Measurements from ENCODE around the gene TEX50. TPM values are rescaled to one million over a fixed set of nuclear protein-coding genes. Genes with fewer than 3 reads are reported as not detected.
"Not testable (repeated sequence)": the region's sequence is repeated elsewhere in the genome, so short reads cannot be mapped to it uniquely, and the experiment has no call there.

The TEX50 gene
- total and polyA plus RNA-seq, 8 donors: not detected

DNA sequence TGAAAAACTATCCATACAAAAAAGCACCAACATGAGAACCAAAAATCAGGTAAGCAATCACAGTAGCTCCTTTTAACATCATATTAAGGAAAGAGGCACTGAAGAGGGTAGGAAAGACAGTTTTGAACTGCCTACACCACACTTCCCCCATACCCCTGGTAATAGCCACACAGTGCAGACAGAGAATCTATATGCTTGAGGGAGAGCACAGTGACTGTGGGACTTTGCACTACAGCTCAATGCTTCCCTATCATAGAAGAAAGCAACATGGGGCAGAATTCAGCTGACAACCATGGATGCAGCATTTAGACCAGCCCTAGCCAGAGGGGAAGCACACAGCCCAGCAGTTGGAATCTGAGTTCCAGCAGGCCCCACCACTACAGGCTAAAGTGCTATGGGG, 7.9 kb upstream of the TEX50 start:
- no peak overlapping the region for H3K27ac ChIP-seq
- H3K9me3 ChIP-seq: no peaks in the 10 kb centered on the region
- H3K27me3 ChIP-seq: no peaks in the 10 kb centered on the region
- intact Hi-C loops (cut with DNase I; ENCODE audit: low total_unique reads): no loop called here
- H3K36me3 ChIP-seq: no peaks in the 10 kb centered on the region
- DNase-seq: no peak
- TF ChIP-seq EP300 (IDR thresholded peaks at IDR 0.05) (no peak), POLR2A (IDR thresholded peaks at IDR 0.05) (no peak), POLR2AphosphoS5 (IDR thresholded peaks at IDR 0.05) (no peak), CTCF (IDR thresholded peaks at IDR 0.05) (no peak)
- no peak overlapping the region for H3K4me3 ChIP-seq
- H3K4me1 ChIP-seq: no peaks in the 10 kb centered on the region

GRCh38 chr1:173628888-173629287, 6.2 kb upstream of the TEX50 start:
- intact Hi-C loops (cut with DNase I; ENCODE audit: low total_unique reads): no loop called here
- no peaks in the 10 kb centered on the region for H3K36me3 ChIP-seq
- H3K4me1 ChIP-seq: no peaks in the 10 kb centered on the region
- no peak for TF ChIP-seq POLR2A (IDR thresholded peaks at IDR 0.05)
- no peak for TF ChIP-seq POLR2AphosphoS5 (IDR thresholded peaks at IDR 0.05)
- no peak for TF ChIP-seq CTCF (IDR thresholded peaks at IDR 0.05)
- TF ChIP-seq EP300 (IDR thresholded peaks at IDR 0.05): no peak
- WGBS, 5 donors: 82 to 85% (median 84%) methylated on average over 3 of the region's 3 CpGs
- no peaks in the 10 kb centered on the region for H3K27me3 ChIP-seq
- H3K4me3 ChIP-seq: no peak overlapping the region
- DNase-seq: no peak
- no peak overlapping the region for H3K27ac ChIP-seq
- H3K9me3 ChIP-seq: no peaks in the 10 kb centered on the region

GRCh38 chr1:173637236-173638042, 2.3 kb downstream of the TEX50 start:
- H3K27me3 ChIP-seq; H3K36me3 ChIP-seq; H3K4me3 ChIP-seq; intact Hi-C loops (cut with DNase I; ENCODE audit: low total_unique reads); DNase-seq; H3K4me1 ChIP-seq; H3K27ac ChIP-seq: not testable (repeated sequence)
- 89 to 93% (median 91%) methylated on average over 6 of the region's 6 CpGs for WGBS, 5 donors
- H3K9me3 ChIP-seq: peaks cover 0 to 11% (median 4%) of the 10 kb centered on the region in 4 donors

DNA sequence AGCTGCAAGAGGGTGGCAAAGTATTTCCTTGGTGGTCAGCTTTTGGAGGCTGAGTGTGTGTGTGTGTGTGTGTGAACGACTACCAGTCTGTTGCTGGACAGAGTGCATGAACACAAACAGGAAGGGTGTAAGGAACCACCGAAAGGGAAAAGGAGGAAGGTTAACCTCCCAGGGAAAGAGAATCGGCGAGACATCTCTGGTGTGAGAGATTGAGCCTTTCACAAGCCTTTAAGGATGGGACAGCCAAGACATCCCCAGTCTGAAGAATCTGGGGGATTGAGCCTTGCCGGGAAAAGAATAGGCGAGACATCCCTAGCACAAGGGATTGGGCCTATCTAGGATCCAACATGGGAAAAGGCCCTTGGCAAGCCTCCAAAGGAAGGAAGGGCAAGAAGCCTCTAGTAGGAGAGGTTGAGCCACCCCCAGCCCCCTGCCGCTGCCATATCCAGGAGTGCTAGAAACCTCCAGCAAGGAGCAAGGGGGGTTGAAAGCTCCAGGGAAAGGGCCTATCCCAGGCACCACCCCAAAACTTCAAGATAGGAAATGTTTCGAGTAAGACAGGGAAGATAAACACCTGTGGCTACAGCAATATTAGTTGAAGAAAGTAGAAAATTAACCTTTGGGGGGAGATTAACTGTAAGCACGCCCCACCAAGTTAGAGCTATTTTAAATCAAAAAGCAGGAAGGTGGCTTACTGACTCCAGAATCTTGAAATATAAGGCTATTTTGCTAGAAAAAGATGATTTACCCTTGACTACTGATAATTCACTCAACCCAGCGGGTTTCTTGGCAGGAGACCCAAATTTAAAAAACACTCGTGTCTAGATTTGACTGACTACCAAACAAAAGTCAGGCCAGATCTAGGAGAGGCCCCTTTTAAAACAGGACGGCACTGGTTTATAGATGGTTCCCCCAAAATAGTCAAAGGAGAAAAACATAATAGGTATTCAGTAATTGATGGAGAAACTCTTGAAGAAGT, 3.2 kb downstream of the TEX50 start:
- TF ChIP-seq POLR2A (IDR thresholded peaks at IDR 0.05): no peak
- no peak for TF ChIP-seq EP300 (IDR thresholded peaks at IDR 0.05)
- no peak for TF ChIP-seq POLR2AphosphoS5 (IDR thresholded peaks at IDR 0.05)
- no peak for TF ChIP-seq CTCF (IDR thresholded peaks at IDR 0.05)
- H3K27ac ChIP-seq: no peak overlapping the region
- H3K9me3 ChIP-seq: peaks cover 0 to 11% (median 4%) of the 10 kb centered on the region in 4 donors
- DNase-seq: no peak
- H3K4me3 ChIP-seq: no peak overlapping the region
- no peaks in the 10 kb centered on the region for H3K36me3 ChIP-seq
- H3K4me1 ChIP-seq: no peaks in the 10 kb centered on the region
- WGBS, 5 donors: 76 to 81% (median 79%) methylated on average over 12 of the region's 12 CpGs
- intact Hi-C loops (cut with DNase I; ENCODE audit: low total_unique reads): no loop called here
- no peaks in the 10 kb centered on the region for H3K27me3 ChIP-seq
